ENCODE measurements around the gene PGC.
A peak's percentile ranks its signal among the peaks of the same experiment; 100 is the strongest.

The PGC gene

DNA sequence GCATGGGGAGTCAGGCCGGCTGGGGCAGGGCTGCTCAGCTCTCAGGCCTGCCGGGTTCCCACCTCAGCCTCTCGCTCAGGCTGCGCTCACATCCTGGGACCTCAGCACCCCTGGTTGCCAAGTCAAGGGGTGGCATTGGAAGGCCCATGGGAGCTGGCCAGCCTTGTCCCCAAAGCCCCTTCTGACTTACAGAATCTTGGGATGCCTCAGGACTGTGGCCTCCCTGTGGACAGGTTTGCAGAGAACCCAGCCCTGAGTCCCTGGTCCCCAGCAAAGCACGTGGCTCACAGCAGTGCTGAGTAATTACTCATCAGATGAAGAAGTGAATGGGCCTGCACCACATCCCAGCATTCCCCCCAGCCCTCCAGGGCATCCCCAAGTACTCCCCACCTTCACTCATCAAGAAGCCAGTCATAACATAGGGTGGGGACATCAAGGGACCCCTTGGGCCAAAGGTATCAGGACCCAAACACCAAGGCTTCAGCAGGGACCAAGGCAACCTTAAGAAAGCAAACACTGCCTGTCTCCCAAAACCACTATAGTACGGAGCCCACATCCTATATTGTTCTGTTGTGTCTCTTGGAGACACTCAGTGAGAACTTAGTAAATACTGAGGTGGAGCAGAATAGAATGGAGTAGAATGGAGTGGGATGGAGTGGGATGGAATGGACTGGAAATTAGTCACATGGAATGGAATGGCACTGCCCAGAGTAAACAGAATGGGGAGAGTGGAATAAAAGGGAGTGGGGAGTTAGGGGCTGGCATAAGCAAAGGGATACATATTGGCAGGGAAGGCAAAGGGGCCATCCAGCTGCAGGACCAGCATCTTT, 3.6 kb downstream of the PGC start:
- no peak for DNase-seq

DNA sequence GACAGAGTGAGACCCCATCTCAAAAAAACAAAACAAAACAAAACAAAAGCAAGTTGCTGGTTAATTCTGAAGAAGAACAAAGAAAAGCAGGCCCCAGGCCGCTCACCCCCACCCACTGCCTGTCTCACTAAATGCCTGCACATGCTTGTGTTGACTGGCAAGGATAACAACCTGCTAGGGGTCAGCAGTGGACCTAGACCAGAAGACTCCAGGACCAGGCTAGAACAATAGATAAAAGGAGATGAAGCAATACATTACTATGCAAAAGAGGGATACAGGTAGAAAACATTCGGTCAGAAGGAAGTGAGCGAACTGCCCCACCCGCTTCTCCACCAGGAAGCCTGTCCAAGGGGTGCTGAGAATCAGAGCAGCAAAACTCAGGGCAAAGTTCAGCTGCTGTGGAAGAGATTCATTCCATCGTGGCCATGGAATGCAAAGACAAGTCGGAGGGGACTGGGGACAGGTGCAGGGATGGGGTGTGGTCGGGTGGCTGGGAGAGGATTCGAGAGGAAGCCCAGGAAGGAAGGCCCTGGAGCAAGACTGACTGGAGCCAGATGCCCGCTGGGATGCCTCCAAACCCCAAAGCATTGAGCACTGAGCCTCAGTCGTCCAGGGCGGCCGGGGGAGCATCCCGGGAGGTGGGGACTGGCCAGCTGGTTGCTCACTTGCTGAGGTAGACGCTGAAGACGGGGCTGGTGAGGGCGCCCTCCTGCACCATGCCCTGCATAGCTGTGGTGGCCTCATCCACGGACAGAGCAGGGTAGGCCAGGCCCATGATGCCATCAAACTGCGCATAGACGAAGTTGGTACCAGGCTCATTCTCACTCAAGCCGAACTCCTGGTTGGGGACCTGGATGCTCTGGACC, 5.3 kb downstream of the PGC start:
- DNase-seq, result no peak

DNA sequence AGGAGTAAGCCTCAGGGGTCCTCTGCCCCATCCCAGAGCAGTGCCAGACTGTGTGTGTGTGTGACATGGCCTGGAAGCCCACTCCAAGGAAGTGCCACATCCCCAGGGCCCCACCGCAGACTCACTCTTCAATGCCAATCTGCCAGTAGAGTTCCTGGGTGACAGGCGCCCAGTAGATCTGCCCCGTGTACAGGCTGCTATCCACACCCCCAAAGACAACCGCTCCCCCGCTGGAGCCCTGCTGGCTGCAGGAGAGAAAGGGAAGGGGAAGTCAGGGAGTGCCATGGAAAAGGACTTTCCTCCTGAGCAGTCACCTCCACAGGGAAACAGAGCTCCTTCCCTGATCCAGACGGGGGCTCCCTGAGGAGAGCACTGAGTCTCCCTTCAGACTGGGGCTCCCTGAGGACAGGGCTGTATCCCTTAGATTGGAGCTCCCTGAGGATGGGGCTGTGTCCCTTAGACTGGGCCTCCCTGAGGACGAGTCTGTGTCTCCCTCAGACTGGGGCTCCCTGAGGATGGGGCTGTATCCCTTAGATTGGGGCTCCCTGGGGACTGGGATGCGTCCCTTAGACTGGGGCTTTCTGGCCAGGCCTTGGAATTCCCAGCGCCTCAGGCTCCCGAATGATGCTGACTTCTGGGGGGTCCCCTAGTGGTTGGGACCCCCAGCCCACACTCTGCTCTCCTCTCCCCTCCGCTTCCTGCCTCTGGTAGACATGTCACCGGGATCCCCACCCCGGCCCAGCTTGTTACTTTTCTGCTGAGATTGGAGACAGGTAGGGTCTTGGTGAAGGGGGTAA, 6.6 kb downstream of the PGC start:
- DNase-seq, result no peak

DNA sequence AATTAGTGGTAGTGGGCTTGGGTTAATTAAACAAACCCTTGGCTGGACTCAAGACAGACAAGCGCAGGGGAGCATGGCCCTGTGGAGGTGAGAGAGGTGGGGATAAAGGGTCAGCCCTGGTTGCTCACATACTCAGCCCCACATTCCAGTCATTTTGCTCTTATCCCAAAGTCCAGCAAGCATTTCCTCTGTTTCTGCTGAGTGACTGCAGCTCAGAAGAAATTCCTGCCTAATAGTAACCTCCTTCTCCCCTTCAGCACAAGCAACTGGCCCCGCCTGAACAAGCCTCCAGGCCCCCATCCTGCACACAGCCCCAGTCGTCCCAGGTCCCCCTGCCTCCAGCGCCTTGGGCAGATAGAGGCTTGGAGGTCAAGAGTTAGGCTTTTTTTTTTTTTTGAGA, 8.2 kb downstream of the PGC start:
- no peak for DNase-seq

DNA sequence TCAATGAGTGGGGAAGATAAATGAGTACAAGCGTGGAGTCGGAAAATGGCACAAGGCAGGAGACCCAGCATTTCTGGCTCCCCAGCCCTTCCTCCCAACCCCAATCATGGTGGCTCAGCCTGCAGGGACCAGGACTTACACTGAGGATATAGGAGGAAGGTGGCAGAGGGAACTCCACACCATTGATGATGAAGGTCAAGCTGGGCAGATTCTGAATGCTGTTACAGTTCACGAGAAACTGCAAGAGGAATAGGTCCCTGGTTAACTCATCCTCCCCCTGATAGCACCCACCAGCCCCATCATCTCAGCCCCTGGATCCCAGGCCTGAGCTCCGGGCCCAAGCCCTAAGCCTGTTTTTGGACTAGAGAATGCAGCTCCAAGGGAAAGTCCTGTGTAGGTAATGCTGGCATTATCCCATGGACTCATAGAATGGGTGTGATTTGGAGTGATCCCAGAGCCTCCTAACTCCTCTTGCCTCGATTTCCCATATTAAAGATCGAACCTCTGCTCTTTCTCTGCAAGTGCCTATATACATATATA, 9.5 kb downstream of the PGC start:
- DNase-seq, result no peak

DNA sequence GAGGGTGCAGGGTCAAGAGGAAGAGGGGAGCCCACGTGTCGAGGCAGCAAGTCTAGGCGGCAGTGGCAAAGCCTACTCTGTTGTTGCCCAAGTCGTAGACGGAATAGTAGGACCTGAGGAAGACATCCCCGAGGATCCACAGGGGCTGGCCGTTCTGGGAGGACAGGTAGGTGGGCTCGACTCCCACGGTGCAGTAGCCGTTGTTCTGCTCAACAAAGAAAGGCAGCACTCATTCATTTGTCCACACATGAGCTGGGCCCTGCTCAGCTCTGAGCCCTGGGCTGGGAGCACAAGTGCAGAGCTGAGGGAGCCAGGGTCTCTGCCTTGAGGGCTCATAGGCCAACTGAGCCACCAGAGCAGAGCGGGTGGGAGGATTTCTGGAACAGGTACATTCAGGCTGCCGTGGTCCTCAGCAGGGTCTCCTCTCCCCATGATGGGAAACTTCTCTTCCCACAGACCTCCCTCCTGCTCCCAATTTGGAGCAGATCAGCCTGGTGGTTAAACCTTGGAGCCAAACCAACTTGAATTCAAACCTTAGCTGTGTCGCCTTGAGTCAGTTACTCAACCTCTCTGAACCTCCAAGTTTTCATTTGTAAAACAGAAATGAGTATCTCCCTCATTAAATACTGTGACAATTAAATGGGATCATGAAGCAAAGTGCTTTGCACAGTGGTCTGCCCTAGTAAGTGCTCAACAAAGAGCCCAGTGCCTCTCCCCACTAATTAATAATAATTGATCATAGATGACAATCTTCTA, 10.2 kb downstream of the PGC start:
- no peak for DNase-seq

DNA sequence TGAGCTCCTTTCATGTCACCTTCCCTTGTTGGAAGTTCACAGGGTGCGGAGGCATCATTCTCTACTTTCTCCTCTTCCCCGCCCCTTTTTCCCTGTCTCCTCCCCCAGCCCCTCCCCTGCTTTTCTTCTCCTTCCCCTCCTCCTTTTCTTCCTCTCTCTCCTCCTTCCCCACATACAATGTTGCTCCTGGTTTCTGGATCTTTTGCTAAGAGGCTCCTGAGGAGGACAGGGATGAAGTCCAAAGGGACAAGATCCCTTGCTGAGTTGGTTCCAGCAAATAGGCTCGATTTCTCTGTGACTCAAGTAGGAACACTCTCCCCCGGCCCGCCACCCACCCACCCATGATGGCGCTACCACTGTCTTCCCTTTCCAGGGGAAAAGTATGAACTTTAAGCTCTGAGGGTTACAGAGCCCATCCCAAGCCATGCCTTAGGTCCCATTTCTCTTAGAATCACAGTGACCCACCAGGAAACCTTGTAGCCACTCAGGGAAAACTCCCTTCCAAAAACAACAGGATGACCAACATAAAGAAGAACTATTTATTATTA, 10.9 kb downstream of the PGC start:
- DNase-seq, result peak; percentile 47

DNA sequence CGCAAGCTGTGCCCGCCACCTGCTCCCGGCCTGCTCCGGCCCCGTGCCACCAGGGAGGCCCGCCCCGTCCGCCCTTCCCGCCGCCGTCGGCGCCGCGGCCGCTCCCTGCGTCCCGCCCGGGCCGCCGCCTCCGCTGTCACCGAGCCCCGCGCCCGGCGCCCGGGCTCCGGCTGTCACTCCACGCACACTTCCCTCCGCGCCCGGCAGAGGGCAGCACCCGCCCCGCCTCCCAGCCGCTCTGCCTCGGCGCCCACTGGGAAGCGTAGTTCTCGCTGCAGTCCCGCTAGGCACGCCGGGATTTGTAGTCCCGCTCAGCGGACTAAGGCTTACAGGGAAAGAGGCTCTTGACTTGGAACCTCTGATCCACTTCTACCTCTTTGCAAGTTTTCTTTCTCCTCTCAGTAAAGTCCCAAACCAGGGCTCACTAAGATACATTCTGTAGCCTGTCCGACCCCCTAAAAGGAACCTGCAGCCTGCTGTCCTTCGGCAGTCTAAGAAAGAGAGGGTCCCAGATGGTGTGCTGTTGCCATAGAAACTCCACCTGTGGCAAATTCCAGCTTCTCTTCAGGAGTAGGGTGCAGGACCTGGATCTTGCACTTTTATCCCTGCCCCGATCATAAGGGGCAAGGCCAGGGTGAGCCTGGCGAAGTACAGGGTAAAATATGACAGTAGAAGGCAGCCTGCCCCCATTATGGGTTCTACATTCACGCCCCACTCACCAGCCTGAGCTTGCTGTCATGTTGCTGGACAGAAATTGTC, 11.6 kb downstream of the PGC start, which contains the start of gene TFEB:
Gene TFEB (minus strand): TSS at position 182 of the 759 bp plus-strand sequence. CDS start 44,395 bp downstream, outside the sequence.
- DNase-seq, result peak; percentile 94

DNA sequence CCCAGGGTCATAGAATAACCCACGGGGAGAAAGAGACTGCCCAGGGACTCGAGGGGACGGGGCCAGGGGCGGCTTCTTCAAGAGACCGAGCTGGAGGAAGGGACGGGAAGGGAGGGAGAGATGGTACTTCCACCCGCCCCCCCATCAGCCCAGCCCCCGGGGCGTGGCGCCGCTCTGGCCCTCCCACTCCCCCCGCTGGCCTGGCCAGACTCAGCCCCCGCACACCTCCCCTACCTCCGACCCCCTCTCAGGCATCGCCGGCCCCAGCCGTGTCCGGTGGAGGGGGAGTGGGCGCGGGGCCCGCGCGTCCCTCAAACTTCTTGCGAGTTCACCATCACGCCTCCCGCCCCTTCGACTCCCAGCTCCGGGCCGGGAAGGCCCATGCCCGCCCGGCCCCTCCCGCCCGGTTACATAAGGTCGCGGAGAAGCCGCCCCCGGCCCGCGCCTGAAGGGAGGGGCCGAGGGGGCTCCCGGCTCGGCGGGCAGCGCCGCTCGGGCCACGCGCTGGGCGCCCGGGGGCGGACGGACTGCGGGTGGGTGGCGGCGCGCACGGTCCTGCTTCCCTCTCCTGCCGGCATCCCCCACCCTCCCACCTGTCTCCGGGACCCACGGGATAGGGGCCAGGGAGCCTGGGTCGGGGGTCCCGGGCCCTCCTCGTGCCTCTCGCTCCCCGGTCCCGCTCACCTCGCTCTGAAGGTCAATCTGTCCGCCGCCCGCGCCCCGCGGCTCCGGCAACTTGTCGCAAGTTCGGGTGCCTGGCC, 12.4 kb downstream of the PGC start:
- DNase-seq, result peak; percentile 95

DNA sequence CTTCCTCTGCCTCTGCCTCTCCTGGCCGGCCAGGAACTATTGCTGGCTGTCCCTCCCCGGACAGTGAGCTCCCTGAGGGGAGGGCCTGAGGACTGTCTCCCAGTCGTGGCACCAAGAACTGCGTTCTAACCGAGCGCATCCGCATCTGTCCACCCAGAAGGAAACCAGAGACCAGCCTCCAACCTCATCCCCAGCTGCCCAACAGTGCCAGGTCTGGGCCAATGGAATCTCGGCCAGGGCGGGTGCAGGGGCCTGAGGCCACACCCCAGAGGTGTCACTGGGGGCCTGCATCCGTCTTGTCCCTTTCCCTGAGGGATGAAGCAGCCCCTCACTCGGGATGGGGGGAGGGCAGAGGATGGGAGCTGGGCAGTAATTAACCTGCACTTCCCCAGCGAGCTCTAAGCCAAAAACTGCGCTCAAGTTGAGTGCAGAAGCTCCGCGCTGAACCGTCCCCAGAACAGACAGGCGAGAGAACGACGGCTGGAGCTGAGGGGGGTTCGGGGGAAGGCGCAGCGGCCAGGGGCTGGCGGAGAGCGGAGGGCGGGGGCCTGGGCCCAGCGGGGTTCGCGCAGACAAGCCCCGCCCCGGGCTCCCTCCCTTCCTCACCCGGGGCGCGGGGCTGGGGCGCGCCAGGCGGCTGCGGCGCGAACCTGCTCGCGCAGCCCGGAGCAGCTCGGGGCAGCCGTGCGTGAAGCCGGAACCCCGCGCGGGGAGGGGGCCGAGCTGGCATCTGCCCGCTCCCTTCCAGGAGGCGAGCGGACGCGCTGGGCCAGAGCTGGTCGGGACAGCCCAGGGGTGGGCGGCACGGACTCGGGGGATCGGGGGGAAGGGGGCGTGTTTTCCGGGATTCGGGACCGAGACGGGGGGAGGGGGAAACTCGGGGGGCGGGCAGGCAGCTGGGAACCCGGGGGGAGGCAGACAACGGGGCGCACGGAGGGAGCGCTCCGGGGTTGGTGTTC, 13.2 kb downstream of the PGC start:
- peak; percentile 97 for DNase-seq

DNA sequence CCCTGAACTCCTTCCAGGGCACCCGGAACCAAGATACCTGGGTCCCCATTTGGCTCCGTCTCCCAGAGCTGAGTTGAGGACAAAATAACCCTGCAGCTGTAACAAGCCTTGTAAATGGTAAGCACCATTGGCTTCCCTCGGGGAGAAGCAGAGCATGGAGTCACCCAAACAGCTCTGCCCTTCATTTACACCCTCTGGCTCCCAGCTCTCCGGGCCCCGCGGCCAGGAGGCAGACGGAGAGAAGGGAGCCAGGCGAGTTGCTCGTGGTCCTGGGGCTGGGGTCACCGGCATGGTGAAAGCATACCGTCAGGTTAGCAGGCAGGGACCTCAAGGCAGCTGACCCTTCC, 13.9 kb downstream of the PGC start:
- DNase-seq, result no peak

DNA sequence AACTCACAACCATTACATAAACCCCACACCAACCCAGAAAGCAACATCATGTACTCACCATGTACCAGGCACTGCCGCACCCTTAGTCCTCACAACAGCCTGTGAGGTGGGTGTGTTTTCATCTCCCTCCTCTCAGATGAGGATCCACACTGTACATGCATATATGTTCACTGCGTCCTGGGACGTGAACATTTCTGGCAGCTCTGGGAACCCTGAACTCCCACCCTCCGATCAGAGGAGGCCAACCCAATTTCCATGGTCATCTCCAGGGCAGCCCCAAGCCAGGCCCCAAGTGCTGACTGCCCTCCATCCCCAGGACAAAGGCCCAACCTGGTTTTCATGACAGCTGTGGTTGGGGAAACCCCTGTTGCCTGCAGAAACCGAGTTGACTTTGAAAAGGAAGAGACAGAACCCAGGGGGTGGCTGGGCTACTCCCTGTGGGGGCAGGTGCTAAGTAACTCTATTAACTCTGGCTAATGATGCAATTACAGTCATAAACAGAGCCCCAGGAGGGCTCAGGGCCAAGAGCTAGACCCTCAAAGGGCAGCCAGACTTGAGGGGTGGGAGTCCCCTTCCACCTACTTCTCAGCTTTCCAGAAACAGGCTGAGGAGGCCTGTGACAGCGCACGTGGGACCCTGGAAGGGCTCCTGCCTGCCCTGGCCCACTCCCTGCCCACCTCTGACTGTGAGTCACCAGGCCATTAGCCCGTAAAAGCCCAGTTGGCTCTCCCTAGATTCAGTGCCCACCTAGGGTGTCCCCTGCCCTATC, 14.4 kb downstream of the PGC start:
- DNase-seq, result peak; percentile 97

DNA sequence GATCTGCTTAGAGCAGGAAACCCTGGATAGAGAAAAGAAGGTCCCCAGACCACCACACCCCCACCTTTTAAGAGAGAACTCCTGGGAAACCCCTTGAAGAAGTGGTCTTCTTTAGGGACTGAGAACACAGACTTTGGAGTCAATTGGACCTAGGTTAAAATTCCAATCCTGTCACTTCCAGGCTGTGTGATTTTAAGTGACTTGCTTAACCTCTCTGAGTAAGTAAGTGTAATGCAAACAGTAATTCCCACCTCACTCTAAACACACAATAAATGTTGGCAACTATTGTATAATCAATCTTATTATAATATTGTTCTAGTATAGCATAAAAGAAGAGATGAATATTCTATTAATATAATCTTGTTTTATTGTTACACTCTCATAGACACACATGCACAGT, 15.0 kb downstream of the PGC start:
- no peak for DNase-seq

DNA sequence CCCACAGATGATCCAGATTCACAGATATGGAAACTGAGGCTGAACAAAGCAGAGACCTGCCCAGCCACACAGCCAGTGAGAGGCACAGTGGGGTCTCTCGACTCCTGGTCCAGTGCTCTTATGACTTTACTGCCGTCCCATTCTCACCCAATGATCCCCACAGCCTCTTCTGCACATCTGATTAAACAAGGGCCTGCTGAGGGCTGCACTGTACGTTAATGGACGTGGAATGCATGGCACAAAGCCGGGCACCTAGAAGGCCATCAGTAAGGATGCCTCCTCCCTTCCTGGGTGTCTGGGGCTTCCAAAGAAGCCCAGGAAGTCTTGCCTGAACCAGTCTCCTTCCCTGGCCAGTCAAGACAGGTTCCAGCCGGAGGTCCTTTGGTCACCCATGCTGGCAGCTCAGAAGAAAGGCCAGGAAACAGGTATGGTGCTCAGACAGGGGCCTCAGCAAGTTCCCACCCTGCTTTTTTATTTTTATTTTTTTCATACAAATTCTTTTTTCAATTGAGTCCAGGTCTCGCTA, 15.6 kb downstream of the PGC start:
- no peak for DNase-seq

DNA sequence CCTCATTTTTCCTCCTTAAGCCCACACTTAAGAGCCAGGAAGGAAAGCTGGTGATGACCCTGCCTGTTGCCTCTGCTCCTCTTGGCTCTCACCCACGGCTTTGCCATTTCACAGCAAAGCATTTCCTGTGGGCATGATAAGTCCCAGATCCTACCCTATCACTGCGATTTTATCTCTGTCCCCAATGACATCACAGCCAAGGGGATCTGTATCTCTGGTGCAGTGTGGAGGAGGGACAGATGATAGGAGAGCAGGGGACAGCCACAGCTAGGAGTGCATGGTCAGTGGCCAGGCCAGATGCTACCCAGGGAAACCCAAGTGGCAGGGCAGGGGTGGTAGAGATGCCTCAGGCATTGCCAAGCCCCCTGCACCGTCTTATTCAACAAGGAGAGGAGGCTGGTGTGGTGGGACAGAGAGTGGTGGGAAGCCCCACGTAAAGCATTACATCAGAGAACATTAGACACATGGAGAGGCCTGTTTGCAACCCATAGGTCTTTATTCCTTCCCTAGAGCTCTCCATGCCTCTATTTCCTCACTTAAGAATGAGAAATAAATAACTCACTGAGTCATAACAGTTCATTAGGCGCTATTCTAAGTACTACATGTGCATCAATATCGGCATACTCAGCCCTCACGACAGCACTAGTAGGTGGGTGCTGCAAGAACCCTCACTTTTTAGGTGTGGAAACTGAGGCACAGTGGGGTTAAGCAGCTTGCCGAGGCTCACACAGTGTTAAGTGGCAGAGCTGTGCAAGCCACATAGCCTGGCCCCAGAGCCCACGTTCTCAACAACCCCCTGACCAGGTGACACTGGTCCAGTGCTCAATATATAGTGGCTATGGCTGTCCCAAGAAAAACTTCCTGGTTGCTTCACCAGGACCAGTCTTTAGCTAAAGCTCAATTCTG, 16.4 kb downstream of the PGC start:
- DNase-seq, result peak; percentile 22

DNA sequence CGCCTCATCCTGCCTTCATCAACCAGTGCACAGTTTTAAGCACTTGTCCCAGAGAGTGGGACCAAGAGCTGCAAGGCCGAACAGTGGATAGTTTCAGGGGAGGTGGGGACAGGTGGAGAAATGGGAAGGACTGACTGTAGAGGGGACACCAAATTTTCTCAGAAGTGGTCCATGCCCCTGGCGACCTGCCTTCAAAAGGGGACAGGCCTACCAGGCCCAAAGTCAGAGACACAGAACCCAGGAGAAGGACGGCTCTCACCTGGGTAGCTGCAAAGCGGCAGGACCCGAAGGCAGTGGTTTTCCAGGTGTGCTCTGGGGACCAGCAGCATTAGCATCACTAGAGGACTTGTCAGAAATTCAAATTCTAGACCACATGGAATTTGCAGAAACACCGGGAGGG, 17.6 kb downstream of the PGC start:
- no peak for DNase-seq

DNA sequence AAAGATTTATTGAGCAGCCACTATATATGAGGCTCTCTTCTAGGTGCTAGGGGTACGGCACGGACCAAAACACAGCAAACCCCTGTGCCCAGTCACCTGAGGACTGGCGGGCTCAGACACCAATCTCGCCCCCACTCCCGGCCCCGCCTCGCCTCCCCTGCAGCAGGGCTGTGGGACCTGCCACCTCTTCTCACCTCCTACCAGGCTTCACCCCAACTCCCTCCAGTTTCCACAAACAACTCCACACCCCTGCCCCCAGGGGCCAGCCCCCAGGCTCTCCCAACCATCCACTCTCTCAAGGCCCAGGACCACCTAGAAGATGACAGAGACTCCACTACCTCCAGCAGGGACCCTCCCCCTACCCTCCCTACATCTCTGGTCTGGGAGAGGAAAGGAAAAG, 18.2 kb downstream of the PGC start:
- no peak for DNase-seq

Data from NCI-H146 (cell line).